ENCODE data around the gene ABCC8.

Gene ABCC8

DNA sequence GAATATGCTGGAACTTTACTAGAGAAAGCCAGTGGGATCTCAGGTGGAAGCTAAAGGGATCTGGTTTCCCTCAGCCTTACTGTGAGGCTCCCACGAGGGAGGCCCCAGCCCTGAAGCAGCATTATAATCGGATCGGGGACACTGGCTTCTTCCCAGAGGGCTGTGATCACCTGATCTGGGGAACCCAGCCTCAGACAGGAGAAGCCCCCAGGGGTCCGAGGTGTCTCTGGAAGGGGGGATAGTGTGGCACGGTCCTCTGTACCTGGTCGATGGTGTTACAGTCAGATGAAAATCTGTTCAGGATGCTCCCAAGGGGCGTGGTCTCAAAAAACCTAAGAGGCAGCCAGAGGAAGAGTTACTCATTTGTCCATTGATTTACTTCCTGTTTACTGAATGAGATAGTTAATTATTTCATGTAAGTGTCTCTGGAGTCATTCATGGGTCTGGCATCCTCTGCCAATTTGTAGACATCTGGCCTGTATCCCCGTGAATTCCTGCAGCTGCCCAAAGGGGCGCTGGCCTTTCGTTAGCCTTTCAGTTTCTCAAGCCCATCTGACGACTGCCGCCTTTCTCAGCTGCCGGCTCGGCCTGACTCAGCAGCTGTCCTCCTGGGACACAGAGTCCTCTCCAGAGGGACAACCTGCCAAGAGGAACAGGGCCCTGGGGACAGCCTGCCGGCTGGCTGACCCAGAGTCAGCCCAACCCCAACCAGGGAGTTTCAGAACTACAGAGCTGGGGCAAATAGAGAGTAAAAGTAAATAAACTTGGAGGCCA, 71.2 kb downstream of the ABCC8 start:
- DNase-seq (ENCODE audit: low read depth in 2 of 2) = no peak

DNA sequence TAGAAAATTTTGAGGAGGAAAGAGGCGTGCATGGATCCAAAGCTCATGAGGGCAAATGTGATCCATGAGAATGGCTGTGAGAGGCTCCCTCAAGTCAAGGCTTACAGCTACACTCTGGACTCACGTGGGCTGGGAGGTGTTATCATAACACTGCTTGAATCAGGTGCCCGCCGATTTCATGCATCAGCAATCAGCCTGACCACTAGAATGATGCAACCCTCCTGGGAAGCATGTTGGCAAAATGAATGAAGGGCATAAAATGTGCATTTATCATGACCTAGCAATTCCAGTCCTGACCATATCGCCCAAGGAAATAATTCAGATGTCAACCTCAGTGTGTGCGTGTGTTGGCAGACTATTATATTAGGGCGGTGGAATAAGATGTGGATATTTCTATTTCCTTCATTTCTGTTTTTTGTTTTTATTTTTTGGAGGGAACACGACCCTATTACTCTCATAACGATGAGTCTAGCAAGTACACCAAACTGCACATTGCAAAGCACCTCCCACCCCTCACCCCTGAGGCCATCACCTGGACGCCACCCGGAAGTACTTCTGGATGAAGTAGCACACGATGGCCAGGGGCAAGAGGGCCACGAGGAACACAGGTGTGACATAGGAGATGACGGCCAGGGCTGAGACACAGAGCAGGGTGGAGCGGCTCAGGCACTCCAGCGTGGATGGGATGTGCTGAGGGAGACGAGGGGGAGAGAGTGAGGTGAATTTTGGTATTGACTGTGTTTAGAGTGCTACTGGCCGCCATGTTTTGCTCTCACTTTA, 72.5 kb downstream of the ABCC8 start:
- no peak for DNase-seq (ENCODE audit: low read depth in 2 of 2)

DNA sequence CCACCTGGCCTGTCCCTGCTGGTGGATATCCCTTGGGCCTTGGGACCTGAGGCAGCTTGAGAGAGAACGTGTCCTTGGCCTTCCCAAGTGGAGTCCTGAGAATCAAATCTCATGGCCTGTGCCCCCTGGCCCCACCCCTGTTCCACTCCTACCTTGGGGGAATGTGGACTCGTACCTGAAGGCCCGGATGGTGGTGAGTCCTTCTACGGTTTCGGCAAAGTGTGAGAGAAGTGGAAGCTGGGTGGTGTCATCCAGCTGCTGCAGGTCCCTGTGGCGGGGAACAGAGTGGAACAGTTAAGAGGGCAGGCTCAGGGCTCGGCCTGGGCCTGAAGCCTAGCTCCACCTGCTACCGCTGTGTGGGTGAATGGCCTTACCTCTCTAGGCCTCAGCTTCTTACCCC, 74.2 kb downstream of the ABCC8 start:
- no peak for DNase-seq (ENCODE audit: low read depth in 2 of 2)

DNA sequence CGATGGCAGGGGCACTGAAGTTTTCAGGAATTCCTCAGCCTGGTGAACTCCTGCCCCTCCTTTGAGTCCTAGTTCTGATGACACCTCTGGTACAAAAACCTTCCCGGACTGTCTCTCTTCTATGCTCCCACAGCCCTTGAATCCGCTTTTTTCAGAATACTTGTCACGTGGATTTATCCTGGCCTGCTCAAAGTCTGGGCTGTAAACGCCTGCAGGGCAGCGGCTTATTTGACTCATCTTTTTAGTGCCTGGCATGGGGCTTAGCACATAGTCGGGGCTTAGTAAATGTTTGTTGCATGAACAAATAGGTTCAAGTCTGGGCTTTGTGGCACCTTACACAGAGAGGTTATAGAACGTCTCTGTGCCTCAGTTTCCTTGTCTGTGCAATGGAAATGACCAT, 74.8 kb downstream of the ABCC8 start:
- no peak for DNase-seq (ENCODE audit: low read depth in 2 of 2)

DNA sequence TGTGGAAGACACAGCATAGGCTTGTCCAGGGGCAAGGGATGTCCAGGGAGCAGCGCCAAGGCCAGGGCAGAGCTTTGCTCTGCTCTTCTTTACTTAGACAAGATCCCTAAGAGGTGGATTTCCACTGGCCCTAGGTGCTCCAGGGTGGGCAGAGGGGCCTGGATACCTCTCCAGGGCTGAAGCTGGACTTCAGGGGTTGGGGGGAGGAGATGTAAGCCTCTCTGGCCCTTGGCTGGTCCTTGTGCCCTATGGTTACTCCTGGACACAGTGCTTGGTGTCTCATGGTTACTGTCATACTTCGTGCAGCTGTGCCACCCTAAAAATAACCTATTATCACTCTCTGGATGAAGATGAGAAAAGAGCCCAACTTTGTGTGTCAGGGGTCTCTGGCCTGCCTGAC, 75.3 kb downstream of the ABCC8 start:
- DNase-seq (ENCODE audit: low read depth in 2 of 2) = no peak

DNA sequence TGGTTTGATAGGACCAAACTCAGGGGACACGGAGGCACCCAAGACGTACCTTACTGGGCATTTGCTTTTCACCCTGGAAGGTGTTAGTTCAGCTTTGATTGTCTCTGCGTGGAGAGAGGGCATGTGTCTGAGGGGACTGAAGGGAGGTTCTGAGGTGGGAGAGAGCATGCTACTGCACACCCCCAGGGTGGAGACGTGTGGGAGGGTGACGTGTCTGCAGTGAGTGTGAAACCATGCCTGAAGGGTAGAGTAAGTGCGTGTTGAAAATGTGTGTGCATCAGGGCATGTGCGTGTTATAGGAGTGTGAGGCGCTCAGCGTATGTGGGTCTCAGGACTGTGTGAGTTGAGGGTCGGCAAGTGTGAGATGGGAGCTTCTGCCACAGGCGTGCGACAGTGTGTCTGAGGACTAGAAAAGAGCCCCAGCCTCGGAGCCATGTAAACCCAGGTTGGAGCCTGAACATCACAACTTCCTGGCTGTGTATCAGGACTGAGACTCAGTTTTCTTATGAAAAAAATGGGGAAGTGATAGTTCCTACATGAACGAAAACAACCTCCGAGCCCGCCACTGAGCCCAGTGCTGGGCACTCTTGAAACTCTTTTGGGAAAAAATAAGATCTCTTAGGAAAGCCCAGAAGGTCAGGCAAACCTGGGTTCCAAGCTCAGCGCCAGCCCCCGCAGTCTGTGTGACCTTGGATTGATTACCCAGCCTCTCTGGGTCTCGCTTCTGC, 76.4 kb downstream of the ABCC8 start:
- DNase-seq (ENCODE audit: low read depth in 2 of 2) = no peak

DNA sequence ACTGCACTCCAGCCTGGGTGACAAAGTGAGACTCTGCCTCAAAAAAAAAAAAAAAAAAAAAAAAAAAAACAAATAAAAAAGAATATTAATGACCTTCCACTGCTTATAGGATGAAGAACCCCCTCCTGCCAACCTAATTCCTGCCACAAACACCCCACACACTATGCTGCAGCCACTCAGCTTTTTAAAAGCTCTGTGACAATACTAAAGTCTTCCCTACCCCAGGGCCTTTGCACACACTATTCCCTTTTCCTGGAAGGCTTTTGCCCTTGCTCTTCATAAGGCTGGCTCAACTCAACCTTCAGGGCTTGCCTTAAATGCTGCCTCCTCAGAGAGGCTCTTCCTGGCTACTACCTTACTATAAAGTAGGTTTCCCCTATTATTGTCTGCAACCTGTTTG, 77.4 kb downstream of the ABCC8 start:
- DNase-seq (ENCODE audit: low read depth in 2 of 2) = no peak

DNA sequence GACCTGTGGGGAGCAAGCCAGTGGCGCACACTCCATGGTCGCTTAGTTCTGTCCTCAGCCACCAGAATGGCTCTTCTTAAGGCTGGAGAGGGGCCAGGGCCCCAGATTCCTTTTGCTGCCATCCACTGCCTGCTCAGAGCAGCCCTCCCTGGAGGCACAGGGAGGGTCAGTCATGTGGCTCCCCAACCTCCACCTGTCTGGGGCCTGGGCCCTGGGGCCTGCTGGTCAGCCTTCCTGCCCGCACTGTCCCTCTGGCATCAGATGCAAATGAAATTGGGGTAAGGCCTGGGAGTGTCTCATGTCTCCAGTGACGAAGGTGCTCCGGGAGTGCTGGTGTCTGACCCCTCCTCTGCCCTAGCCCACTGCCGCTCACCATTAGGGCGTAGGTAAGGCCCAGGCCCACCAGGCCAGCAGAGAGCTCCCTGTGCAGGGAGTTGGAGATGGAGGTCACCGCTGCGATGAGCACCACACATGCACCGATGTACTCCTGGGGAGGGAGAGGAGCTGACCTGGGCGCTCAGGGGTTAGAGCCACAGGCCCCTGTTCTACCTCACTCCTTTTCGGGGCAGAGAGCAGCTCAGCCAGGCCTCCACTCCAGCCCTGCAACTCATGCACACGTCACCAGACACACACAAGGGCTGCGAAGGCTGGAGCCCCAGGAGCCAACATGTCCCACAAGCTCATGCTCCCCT, 79.2 kb downstream of the ABCC8 start:
- DNase-seq (ENCODE audit: low read depth in 2 of 2) = no peak

DNA sequence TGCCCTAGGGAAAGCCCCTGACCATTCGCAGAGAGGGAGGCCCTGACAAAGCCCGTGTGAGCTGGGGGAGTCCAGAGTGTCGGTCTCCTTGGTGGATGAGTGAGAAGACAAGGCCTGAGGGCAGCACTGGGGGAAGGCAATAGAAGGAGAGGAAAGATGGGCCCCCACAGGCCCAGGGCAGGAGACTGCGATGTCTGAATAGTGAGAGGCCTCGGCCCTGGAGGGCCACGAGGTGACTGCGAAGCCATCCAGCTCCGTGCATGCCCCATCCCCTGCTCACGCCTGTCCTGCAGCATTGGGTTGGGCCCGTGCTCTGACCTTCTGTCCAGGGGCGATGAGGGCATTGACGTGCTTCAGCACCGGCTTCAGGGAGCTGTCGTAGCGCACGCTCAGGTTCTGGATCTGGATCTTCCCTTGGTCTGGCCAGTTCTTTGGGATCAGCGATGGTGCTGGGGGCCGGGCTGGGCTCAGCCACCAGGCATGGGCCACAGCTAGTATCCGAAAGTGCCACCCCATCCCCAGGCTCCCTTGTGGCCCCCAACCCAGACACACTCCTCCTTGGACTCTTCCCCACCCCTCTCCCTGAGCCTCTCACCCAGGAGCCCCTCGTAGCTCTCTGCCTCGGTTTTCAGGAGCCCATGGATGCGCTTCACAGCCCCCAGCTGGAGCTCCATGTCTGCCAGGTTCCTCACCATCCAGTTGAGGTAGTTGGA, 79.9 kb downstream of the ABCC8 start:
- no peak for DNase-seq (ENCODE audit: low read depth in 2 of 2)

DNA sequence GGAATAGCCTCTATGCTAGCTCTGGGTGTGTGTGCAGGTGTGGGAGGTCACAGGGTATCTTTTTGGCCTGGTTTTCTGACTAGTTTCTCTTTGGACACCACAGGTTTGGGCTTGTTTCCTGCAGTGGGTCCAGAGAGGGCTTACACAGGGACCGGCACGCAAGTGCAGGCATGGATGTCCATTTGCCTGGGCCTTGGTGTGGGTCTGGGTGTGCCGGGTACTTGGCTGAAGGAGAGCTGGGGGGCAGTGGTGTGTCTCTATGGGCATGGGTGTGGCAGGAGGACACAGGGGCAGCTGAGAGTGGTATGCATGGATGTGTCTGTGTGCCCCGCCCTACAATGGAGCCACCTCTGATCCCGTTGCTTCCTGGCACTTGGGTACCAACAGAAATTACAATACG, 80.7 kb downstream of the ABCC8 start:
- DNase-seq (ENCODE audit: low read depth in 2 of 2) = no peak

DNA sequence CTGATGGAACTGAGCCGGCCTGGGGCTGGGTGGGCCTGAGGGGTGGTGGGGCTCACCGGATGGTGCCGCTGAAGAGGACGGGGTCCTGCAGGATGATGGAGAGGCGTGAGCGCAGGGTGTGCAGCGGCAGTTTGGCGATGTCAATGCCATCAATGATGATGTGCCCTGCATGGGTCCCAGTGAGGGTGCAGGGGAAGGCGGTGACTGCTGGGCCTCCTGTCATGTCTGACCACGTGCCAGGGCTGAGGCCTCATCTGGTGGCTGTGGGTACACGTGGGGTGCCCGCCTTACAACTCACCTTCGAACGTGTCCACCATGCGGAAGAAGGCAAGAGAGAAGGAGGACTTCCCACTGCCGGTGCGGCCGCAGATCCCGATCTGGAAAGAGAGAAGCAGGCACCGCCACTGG, 81.1 kb downstream of the ABCC8 start:
- no peak for DNase-seq (ENCODE audit: low read depth in 2 of 2)

DNA sequence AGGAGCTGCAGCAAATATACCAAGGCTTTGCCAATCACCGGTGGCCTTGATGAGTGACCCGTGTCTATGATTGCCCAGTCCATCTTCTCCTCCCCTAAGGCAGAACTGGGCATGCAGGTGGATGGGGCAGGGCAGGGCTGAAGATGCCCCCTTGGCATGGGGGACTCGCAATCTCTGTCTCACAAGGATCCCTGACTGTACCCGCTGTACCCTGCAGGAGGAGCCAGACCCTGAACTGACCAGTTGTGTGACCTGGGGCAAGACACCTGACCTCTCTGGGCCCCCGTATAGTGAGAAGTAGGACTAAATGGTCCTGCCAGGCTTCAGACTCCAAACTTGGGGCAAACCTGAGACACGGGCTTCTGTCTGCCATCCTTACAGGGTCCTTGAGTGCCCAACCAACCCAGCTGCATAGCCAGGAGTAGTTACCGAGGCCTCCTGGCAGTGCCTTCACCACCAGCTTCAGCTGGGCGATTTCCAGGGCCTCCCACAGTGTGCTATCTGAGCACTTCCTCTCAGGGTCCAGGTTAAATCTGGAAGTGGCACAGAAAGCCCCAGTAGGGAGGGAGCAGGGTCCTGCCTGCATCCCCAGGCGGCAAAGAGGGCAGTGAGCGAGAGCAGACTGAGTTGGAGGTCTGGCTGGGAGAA, 81.8 kb downstream of the ABCC8 start:
- no peak for DNase-seq (ENCODE audit: low read depth in 2 of 2)

DNA sequence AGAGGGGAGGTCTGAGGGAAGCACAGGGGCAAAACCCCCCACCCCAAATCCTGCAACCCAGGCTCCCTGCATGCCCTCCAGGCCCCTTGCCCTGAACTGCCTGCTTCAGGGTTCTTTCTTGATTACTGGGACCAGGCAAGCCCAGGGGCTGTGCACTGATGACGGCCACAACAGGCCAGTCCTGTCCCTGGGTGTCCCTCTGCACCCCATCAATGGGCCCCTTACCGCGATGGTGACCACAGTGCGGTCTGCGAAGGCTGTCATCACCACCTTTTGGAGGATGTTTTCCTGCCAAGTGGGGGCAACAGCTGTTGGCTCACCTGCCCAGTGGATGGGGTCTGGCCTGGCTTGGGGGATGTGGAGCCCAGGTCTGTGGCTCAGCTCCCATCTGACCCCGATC, 83.2 kb downstream of the ABCC8 start:
- DNase-seq (ENCODE audit: low read depth in 2 of 2) = no peak

DNA sequence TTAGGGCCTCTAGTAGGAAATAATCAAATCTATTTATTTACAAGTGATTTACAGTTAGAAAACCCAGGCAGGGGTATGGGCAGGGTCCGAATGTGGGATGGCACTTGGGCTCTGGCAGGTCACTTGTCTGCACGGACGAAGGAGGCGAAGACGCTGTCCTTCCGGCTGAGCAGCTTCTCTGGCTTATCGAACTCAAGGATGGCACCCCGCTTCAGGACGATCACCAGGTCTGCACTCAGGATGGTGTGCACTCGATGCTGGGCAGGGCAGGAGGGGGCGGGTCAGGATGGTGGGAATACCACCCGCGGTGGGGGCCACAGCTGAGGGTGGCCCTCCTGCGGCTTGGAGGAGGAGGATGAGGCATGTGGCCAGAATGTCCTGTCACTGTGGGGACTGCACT, 83.8 kb downstream of the ABCC8 start:
- DNase-seq (ENCODE audit: low read depth in 2 of 2) = no peak

DNA sequence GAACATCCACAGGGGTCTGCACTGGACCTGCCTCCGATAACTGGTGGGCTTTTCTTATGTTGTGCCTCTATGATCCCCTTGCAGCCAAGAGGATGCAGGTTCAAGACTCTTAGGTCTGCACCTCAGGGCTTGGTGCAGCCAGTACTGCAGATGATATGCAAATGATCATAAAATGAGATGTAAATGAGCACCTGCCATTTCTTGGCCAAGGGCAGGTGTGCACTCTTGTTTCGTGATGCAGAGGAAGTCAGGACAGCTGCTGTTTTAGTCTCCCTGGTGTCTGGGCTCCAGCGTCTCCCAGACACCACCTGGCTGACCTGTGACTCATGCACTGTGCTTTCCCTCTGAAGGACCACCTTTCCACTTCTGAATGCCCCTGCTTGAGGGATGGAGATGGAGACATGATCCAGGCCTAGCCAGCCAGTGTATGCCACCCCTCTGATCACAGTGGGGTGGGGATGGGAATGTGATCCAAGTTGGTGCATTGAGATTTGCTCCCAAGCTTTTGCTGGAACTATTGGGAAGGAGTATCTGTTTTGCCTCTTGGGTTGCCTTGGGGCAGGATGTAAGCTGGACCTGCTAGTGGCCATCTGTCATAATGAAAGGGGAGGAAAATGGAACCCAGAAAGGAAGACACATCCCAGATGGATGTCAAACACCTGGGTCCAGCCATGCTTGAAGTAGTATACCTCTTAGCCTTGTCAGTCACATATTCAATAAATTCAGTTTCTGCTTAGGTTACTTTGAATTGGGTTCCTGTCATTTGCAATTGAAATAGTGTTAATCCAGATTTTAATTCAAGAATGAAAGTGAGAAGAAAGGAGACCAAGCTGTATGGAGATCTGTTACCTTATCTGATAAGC, 84.9 kb downstream of the ABCC8 start:
- no peak for DNase-seq (ENCODE audit: low read depth in 2 of 2)

DNA sequence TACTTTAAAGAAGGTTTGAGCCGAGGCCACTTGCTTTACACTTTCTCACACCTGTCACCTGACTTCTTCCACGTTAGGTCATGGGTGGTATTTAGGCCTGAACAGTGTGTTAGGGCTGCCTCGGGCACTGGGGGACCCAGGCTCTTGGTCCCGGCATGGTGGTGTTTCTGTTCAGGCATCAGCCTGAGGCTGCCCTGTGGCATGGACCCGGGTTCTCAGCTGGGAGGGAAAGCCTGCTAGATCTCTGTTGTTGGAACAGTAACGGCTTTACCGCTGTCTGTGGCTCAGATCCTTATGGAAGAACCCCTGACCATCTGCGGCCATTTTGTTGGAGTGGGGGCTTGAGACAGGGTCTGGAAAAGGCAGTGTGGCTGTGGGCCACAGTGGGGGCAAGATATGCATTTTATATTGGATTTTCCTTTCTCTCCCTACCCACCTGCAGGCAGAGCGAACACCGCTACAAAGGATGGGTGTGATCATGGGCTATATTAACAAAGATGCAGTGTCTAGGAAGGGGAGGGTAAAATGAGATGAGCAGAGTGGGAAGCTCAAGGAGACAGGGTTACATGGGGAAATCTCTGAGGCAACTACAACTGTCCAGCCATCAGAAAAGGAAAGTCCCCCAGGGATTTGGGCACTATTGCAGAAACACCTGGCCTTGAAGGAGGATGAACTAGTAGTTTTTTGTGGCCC, 86.5 kb downstream of the ABCC8 start:
- no peak for DNase-seq (ENCODE audit: low read depth in 2 of 2)

DNA sequence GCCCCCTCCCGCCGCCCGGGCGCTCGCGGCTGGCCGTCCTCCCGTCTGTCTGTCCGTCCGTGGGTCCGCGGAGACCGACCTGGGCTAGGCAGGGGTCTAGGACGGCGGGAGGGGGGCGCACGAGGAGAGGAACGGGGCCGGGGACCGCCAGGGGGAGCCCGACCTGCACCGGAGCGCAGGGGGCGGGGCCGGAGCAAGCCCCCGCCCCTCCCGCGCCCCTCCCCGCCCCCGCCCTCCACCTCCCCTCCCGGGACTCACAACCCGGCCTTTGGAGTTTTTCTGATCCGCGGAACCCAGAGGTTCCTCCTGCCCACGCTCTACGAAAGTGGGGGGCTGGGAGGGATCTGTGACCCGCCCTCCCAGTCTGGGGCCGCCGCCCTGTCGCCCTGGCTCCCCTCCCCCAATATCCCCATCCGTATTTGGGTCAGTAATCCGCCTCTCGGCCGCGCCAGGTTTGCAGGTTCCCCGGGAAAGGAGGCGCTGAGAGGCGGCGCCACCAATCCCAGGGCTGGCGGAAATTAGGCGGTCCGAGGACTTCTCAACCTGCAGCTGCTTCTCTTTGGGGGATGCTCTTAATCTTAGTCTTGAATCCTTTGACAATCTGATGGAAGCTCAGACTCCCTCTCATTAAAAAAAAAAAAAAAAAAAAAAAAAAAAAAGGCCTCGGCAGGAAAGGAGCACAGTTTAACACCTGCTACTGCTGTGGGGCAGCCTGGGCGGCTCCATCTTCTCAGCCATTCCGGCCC, 87.3 kb downstream of the ABCC8 start:
- DNase-seq (ENCODE audit: low read depth in 2 of 2) = no peak

DNA sequence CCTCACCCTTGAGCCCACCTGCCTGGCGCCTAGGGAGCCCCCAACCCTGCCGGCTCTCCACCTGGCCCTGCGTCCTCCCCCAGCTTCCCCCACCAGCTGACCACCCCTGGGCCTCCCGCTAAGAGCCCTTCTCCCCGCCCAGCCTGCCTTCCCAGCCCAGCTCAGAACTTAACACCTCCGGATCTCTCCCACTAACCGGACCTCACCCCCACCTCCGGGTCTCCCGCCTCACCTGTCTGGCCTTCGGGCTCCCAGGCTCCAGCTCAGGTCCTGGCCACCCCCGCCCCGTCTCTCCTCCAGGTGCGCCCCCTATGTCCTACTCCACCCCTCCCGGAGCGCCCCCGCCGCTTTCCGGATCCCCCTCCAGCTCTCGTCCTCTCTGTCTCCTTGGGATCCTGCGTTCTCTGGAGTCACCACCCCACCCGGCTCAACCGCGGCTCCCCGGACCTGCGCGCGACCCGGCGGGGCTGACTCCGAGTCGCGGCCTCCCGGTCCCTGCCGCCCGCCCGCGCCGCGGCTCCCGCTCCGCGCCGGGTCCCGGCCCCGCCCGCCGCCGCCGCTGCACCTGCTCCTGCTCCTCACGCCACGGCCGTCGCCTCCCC, 87.9 kb downstream of the ABCC8 start, which contains the start of gene KCNJ11:
Gene KCNJ11, minus strand, starts transcription at position 51 of the 602 bp plus-strand sequence. CDS start 568 bp downstream, outside the sequence.
- DNase-seq (ENCODE audit: low read depth in 2 of 2) = no peak
